ENCODE results near the gene GABRA5. TPM values are rescaled to one million over a fixed set of nuclear protein-coding genes. Genes with fewer than 3 reads are reported as not detected.

Gene GABRA5
- polyA plus RNA-seq, 3 donors = not detected

DNA sequence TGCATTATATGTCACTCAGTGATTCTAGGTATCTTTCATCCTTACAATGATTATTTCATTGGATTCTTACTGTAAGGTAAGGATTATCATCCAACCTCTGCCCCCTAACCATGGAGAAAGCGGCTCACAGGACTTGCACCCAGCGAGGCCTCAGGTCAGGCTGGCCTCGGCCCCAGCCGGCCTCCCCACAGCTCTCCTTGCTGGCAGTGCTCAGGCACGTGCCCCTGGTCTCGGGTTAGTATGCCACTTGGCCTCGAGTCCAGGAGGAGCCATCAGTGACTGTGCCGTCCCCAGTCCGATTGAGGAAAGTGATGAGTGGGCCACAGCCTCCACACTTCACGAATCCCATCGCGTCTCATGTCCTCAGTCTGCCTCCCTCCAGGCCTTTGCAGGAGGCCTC lies 68.5 kb downstream of the GABRA5 start:
- TF ChIP-seq, protein P1, sequence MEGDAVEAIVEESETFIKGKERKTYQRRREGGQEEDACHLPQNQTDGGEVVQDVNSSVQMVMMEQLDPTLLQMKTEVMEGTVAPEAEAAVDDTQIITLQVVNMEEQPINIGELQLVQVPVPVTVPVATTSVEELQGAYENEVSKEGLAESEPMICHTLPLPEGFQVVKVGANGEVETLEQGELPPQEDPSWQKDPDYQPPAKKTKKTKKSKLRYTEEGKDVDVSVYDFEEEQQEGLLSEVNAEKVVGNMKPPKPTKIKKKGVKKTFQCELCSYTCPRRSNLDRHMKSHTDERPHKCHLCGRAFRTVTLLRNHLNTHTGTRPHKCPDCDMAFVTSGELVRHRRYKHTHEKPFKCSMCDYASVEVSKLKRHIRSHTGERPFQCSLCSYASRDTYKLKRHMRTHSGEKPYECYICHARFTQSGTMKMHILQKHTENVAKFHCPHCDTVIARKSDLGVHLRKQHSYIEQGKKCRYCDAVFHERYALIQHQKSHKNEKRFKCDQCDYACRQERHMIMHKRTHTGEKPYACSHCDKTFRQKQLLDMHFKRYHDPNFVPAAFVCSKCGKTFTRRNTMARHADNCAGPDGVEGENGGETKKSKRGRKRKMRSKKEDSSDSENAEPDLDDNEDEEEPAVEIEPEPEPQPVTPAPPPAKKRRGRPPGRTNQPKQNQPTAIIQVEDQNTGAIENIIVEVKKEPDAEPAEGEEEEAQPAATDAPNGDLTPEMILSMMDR (IDR thresholded peaks at IDR 0.05) = no peak
- Histone ChIP-seq H3K36me3 (replicated peaks in 1 of 2; ENCODE audit: control insufficient read depth in 1 of 2, insufficient read depth in 2 of 2, low read length in 2 of 2) (no peaks in the 10 kb centered on the region), H3K79me2 (ENCODE audit: insufficient read depth, low read length) (no peaks in the 10 kb centered on the region), H3K9ac (ENCODE audit: insufficient read depth, low read length, poor library complexity, severe bottlenecking) (no peak overlapping the region), H3K27me3 (ENCODE audit: control insufficient read depth in 2 of 2, insufficient read depth in 2 of 2, low read length in 2 of 2) (no peaks in the 10 kb centered on the region), H3K4me3 (replicated peaks in 1 of 3; ENCODE audit: low read depth in 2 of 3, low read length in 3 of 3) (no peak overlapping the region), H4K20me1 (ENCODE audit: insufficient read depth, low read length) (no peaks in the 10 kb centered on the region), H2AFZ (ENCODE audit: insufficient read depth, low read depth, low read length, poor library complexity, severe bottlenecking) (no peak overlapping the region), H3K9me3 (replicated peaks in 1 of 2; ENCODE audit: control insufficient read depth in 1 of 2, insufficient read depth in 1 of 2, low read length in 2 of 2) (peaks cover 0 to 4% of the 10 kb centered on the region in 2 donors), H3K27ac (ENCODE audit: low read depth in 1 of 2, low read length in 2 of 2) (no peak overlapping the region), H3K4me1 (ENCODE audit: control insufficient read depth in 1 of 2, insufficient read depth in 2 of 2, low read length in 2 of 2) (no peaks in the 10 kb centered on the region), H3K4me2 (replicated peaks; ENCODE audit: extremely low read depth, low read length, poor library complexity, severe bottlenecking) (no peak overlapping the region)
- no peak overlapping the region for H3K4me3 Mint-ChIP-seq
- H3K27ac Mint-ChIP-seq = no peak overlapping the region
- no peak for DNase-seq
- 90% methylated on average over 8 of the region's 12 CpGs for WGBS (ENCODE audit: insufficient coverage)
- no peaks in the 10 kb centered on the region for H3K27me3 Mint-ChIP-seq (ENCODE audit: low read depth in 3 of 3)
- intact Hi-C loops (cut with micrococcal nuclease) = no loop called here
- H3K36me3 Mint-ChIP-seq = no peaks in the 10 kb centered on the region
- H3K4me1 Mint-ChIP-seq = no peaks in the 10 kb centered on the region
- H3K9me3 Mint-ChIP-seq = peaks cover 0 to 12% (median 3%) of the 10 kb centered on the region in 7 donors

DNA sequence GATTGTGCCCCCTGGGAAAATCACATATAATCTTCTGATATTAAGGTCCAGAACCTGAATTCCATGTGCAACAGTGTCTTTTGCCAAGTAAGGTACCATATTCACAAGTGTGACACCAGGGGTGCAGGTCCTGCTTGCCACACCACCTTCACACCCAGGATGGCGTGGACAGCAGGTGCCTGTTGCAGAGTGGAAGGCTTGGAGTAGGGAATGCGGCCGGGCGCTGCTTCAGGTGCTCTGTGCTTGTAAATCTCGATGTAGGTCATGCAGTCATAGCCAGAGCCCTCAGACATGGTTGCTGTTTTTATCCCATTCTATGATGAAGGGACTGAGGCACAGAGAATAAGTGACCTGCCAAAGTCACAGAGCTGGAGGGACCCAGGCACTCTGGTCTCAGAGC lies 69.6 kb downstream of the GABRA5 start:
- Mint-ChIP-seq H3K27me3 (ENCODE audit: low read depth in 3 of 3) (no peaks in the 10 kb centered on the region), H3K9me3 (peaks cover 0 to 7% (median 3%) of the 10 kb centered on the region in 7 donors), H3K4me3 (no peak overlapping the region), H3K36me3 (no peaks in the 10 kb centered on the region), H3K27ac (no peak overlapping the region), H3K4me1 (no peaks in the 10 kb centered on the region)
- Histone ChIP-seq H3K36me3 (replicated peaks in 1 of 2; ENCODE audit: control insufficient read depth in 1 of 2, insufficient read depth in 2 of 2, low read length in 2 of 2) (no peaks in the 10 kb centered on the region), H3K4me1 (ENCODE audit: control insufficient read depth in 1 of 2, insufficient read depth in 2 of 2, low read length in 2 of 2) (no peaks in the 10 kb centered on the region), H4K20me1 (ENCODE audit: insufficient read depth, low read length) (no peaks in the 10 kb centered on the region), H2AFZ (ENCODE audit: insufficient read depth, low read depth, low read length, poor library complexity, severe bottlenecking) (no peak overlapping the region), H3K79me2 (ENCODE audit: insufficient read depth, low read length) (no peaks in the 10 kb centered on the region), H3K9ac (ENCODE audit: insufficient read depth, low read length, poor library complexity, severe bottlenecking) (no peak overlapping the region), H3K4me2 (replicated peaks; ENCODE audit: extremely low read depth, low read length, poor library complexity, severe bottlenecking) (no peak overlapping the region), H3K27ac (ENCODE audit: low read depth in 1 of 2, low read length in 2 of 2) (no peak overlapping the region), H3K4me3 (replicated peaks in 1 of 3; ENCODE audit: low read depth in 2 of 3, low read length in 3 of 3) (no peak overlapping the region), H3K27me3 (ENCODE audit: control insufficient read depth in 2 of 2, insufficient read depth in 2 of 2, low read length in 2 of 2) (no peaks in the 10 kb centered on the region), H3K9me3 (replicated peaks in 1 of 2; ENCODE audit: control insufficient read depth in 1 of 2, insufficient read depth in 1 of 2, low read length in 2 of 2) (peaks cover 0 to under 1% of the 10 kb centered on the region in 2 donors)
- 90% methylated on average over 4 of the region's 5 CpGs for WGBS (ENCODE audit: insufficient coverage)
- intact Hi-C loops (cut with micrococcal nuclease) = no loop called here
- TF ChIP-seq, protein P1 (IDR thresholded peaks at IDR 0.05) = no peak
- no peak for DNase-seq
